H9 (cell line): ENCODE data around the gene ADAMTSL3. TPM values are rescaled to one million over a fixed set of nuclear protein-coding genes. Genes with fewer than 3 reads are reported as not detected.

Experiments
- DNase-seq: peaks from one replicate; pipeline ENCODE4 v3.0.0-alpha.2; 2017
- H2AFZ ChIP-seq: one replicate; pipeline ENCODE4 v1.6.1; 2013; ENCODE audit warnings: mild to moderate bottlenecking, low read length, control low read depth, moderate library complexity
- H2AK5ac ChIP-seq: 2 replicates; pipeline ENCODE4 v1.6.1; 2013; ENCODE audit warnings: low read length, control low read depth, mixed read lengths; ENCODE audit not compliant: insufficient read length
- H2BK120ac ChIP-seq: one replicate; pipeline ENCODE4 v1.6.1; 2013; ENCODE audit warnings: low read depth, mild to moderate bottlenecking, low read length, control low read depth, inconsistent platforms; ENCODE audit not compliant: poor library complexity, severe bottlenecking
- H2BK12ac ChIP-seq: 2 replicates; pipeline ENCODE4 v1.6.1; 2013; ENCODE audit warnings: low read length, control low read depth, mixed read lengths, low read depth; ENCODE audit not compliant: insufficient read length
- H2BK15ac ChIP-seq: 2 replicates; pipeline ENCODE4 v1.6.1; 2013; ENCODE audit warnings: low read depth, low read length, control low read depth
- H2BK20ac ChIP-seq: one replicate; pipeline ENCODE4 v1.6.1; 2013; ENCODE audit warnings: low read depth, mild to moderate bottlenecking, low read length, control low read depth, inconsistent platforms; ENCODE audit not compliant: poor library complexity, severe bottlenecking
- H2BK5ac ChIP-seq: 2 replicates; pipeline ENCODE4 v1.6.1; 2013; ENCODE audit warnings: low read length, control low read depth, mixed read lengths; ENCODE audit not compliant: insufficient read length
- H3K14ac ChIP-seq: 2 replicates; pipeline ENCODE4 v1.6.1; 2013; ENCODE audit warnings: low read length, control low read depth; ENCODE audit not compliant: insufficient read depth
- H3K18ac ChIP-seq: 2 replicates; pipeline ENCODE4 v1.6.1; 2013; ENCODE audit warnings: low read depth, mild to moderate bottlenecking, mixed read lengths, low read length, control low read depth; ENCODE audit not compliant: insufficient read length
- H3K23ac ChIP-seq: 2 replicates; pipeline ENCODE4 v1.6.1; 2013; ENCODE audit warnings: low read length, control low read depth, mixed read lengths, low read depth; ENCODE audit not compliant: insufficient read length
- H3K23me2 ChIP-seq: 2 replicates; pipeline ENCODE4 v1.6.1; 2013; ENCODE audit warnings: low read depth, mild to moderate bottlenecking, mixed read lengths, low read length, control low read depth; ENCODE audit not compliant: insufficient read length, poor library complexity, severe bottlenecking
- H3K27ac ChIP-seq: 2 replicates; pipeline ENCODE4 v1.5.1; 2013; ENCODE audit warnings: low read length, control low read depth, mixed read lengths, low read depth; ENCODE audit not compliant: insufficient read length
- H3K27me3 ChIP-seq: 2 replicates; pipeline ENCODE4 v1.6.1; 2013; ENCODE audit warnings: low read length, control low read depth, inconsistent platforms; ENCODE audit not compliant: insufficient read depth
- H3K4ac ChIP-seq: 2 replicates; pipeline ENCODE4 v1.6.1; 2013; ENCODE audit warnings: low read depth, mild to moderate bottlenecking, control low read depth, inconsistent platforms, low read length, moderate library complexity
- H3K4me1 ChIP-seq: 2 replicates; pipeline ENCODE4 v1.6.1; 2013; ENCODE audit warnings: low read length, control low read depth, inconsistent platforms; ENCODE audit not compliant: insufficient read depth
- H3K4me2 ChIP-seq: 2 replicates; pipeline ENCODE4 v1.6.1; 2013; ENCODE audit warnings: low read length, control low read depth, mixed read lengths; ENCODE audit not compliant: insufficient read length, insufficient read depth
- H3K56ac ChIP-seq: 2 replicates; pipeline ENCODE4 v1.6.1; 2013; ENCODE audit warnings: low read depth, mild to moderate bottlenecking, mixed read lengths, low read length, control low read depth; ENCODE audit not compliant: insufficient read length
- H3K79me1 ChIP-seq: 2 replicates; pipeline ENCODE4 v1.6.1; 2013; ENCODE audit warnings: low read depth, mild to moderate bottlenecking, moderate library complexity, low read length, control low read depth, inconsistent platforms; ENCODE audit not compliant: insufficient read depth, poor library complexity, severe bottlenecking
- H3K79me2 ChIP-seq: 2 replicates; pipeline ENCODE4 v1.6.1; 2013; ENCODE audit warnings: low read length, control low read depth, inconsistent platforms; ENCODE audit not compliant: insufficient read depth
- H3K9ac ChIP-seq: 2 replicates; pipeline ENCODE4 v1.6.1; 2013; ENCODE audit warnings: low read length, control low read depth, mixed read lengths; ENCODE audit not compliant: insufficient read length; ENCODE audit errors: extremely low read depth
- H3K9me3 ChIP-seq: one replicate; pipeline ENCODE4 v1.6.1; 2013; ENCODE audit warnings: low read depth, low read length, inconsistent platforms; ENCODE audit not compliant: control insufficient read depth
- H3T11ph ChIP-seq: one replicate; pipeline ENCODE4 v1.6.1; 2013; ENCODE audit warnings: mild to moderate bottlenecking, low read length, control low read depth, inconsistent platforms
- H4K20me1 ChIP-seq: one replicate; pipeline ENCODE4 v1.6.1; 2013; ENCODE audit not compliant: control insufficient read depth, insufficient read length, insufficient read depth
- H4K5ac ChIP-seq: 2 replicates; pipeline ENCODE4 v1.6.1; 2013; ENCODE audit warnings: low read depth, mild to moderate bottlenecking, mixed read lengths, low read length, control low read depth; ENCODE audit not compliant: insufficient read length
- H4K8ac ChIP-seq: replicated peaks from 2 replicates; pipeline ENCODE4 v1.6.1; 2013; ENCODE audit warnings: low read length, control low read depth, mixed read lengths, low read depth; ENCODE audit not compliant: insufficient read length
- H4K91ac ChIP-seq: 2 replicates; pipeline ENCODE4 v1.6.1; 2013; ENCODE audit warnings: low read depth, mild to moderate bottlenecking, moderate library complexity, mixed read lengths, low read length, control low read depth; ENCODE audit not compliant: insufficient read length
- H3K27ac Mint-ChIP-seq, 3 experiments: 2 replicates in 2 of 3; 3 replicates in 1 of 3; pipeline ENCODE4 v1.8.0; 2020 to 2021; ENCODE audit warnings: mixed read lengths in 3 of 3, mild to moderate bottlenecking in 1 of 3, moderate library complexity in 1 of 3
- H3K27me3 Mint-ChIP-seq: 2 replicates; pipeline ENCODE4 v1.8.0; 2021; ENCODE audit warnings: low read depth, mild to moderate bottlenecking, moderate library complexity, mixed read lengths
- H3K36me3 Mint-ChIP-seq, 3 experiments: 2 replicates in 2 of 3; 3 replicates in 1 of 3; pipeline ENCODE4 v1.8.0; 2020 to 2021; ENCODE audit warnings: low read depth in 3 of 3, mixed read lengths in 3 of 3; ENCODE audit not compliant: insufficient read depth in 1 of 3
- H3K4me1 Mint-ChIP-seq, 2 experiments: 2 replicates each; pipeline ENCODE4 v1.8.0; 2020; ENCODE audit warnings: mixed read lengths in 2 of 2
- H3K4me3 Mint-ChIP-seq, 2 experiments: 2 replicates in 1 of 2; 3 replicates in 1 of 2; pipeline ENCODE4 v1.8.0; 2020 to 2021; ENCODE audit warnings: mild to moderate bottlenecking in 2 of 2, mixed read lengths in 2 of 2, moderate library complexity in 1 of 2
- H3K9me3 Mint-ChIP-seq, 2 experiments: 2 replicates in 1 of 2; 3 replicates in 1 of 2; pipeline ENCODE4 v1.8.0; 2020; ENCODE audit warnings: mild to moderate bottlenecking in 2 of 2, mixed read lengths in 2 of 2, moderate library complexity in 1 of 2
- CTCF ChIP-seq: fragments of 200-600 bp; sonication (generic); conservative IDR thresholded peaks from 3 replicates; pipeline ENCODE4 v1.8.0; 2021; ENCODE audit warnings: antibody characterized with exemption, mild to moderate bottlenecking
- WGBS: extraction: QIAGEN DNeasy Blood & Tissue Kit; methylation state at CpG from one replicate; pipeline ENCODE4 v1.1.7; 2013; ENCODE audit warnings: missing lambda C conversion rate, low lambda C conversion rate, mixed read lengths; ENCODE audit not compliant: insufficient read length; ENCODE audit errors: extremely low coverage; 5-methylcytosine and 5-hydroxymethylcytosine counted together
- total RNA-seq: library from RNA; stranded (reverse); gene quantifications from 2 replicates; pipeline ENCODE4 v1.2.1, GENCODE V29; 2021

Gene ADAMTSL3
- total RNA-seq, 1 experiment from 2014 or later: 0.39 TPM

- Histone ChIP-seq H2AFZ (no peak overlapping the region), H2BK120ac (no peak overlapping the region)
- no peak overlapping the region for H3K4me3 Mint-ChIP-seq
These were observed 318.1 kb downstream of the ADAMTSL3 start for GRCh38 chr15:83971992-83972391.

More at GRCh38 chr15:83971992-83972391, 318.1 kb downstream of the ADAMTSL3 start:
- H3K27ac ChIP-seq: no peak overlapping the region
- no peak overlapping the region for H3K18ac ChIP-seq
- no peak overlapping the region for H3T11ph ChIP-seq
- no peak overlapping the region for H3K23ac ChIP-seq
- H4K20me1 ChIP-seq: no peaks in the 10 kb centered on the region
- H3K36me3 Mint-ChIP-seq: peaks cover 3 to 13% (median 7%) of the 10 kb centered on the region in 3 experiments; a peak in 6 of 7 replicates
- H4K8ac ChIP-seq: no peak overlapping the region
- no peak overlapping the region for H4K5ac ChIP-seq
- no peak for TF ChIP-seq CTCF
- H2BK20ac ChIP-seq: no peak overlapping the region
- H3K79me2 ChIP-seq: no peaks in the 10 kb centered on the region
- no peak overlapping the region for H3K56ac ChIP-seq
- H3K14ac ChIP-seq: no peak overlapping the region
- H3K4ac ChIP-seq: no peak overlapping the region
- no peaks in the 10 kb centered on the region for H3K4me1 Mint-ChIP-seq
- H2BK15ac ChIP-seq: no peak overlapping the region
- no peaks in the 10 kb centered on the region for H3K4me1 ChIP-seq
- H3K4me2 ChIP-seq: no peak overlapping the region
- peaks cover 4% of the 10 kb centered on the region for H3K27me3 Mint-ChIP-seq
- H3K9me3 Mint-ChIP-seq: peaks cover 28 to 30% of the 10 kb centered on the region in 2 experiments
- peaks cover 11% of the 10 kb centered on the region for H3K9me3 ChIP-seq
- H3K23me2 ChIP-seq: no peaks in the 10 kb centered on the region
- no peak overlapping the region for H2BK12ac ChIP-seq
- no peak overlapping the region for H4K91ac ChIP-seq
- H3K9ac ChIP-seq: no peak overlapping the region
- H2AK5ac ChIP-seq: no peak overlapping the region
- WGBS: no CpG with 5 or more reads among the region's 3 CpGs
- no peak overlapping the region for H2BK5ac ChIP-seq
- no peaks in the 10 kb centered on the region for H3K27me3 ChIP-seq
- H3K79me1 ChIP-seq: no peaks in the 10 kb centered on the region
- no peak for DNase-seq
- no peak overlapping the region for H3K27ac Mint-ChIP-seq
